SJCRH30 (cell line): Measurements from ENCODE around the gene CIBAR2. TPM values are rescaled to one million over a fixed set of nuclear protein-coding genes. Genes with fewer than 3 reads are reported as not detected.
"Not testable (repeated sequence)": the region's sequence is repeated elsewhere in the genome, so short reads cannot be mapped to it uniquely, and the experiment has no call there.

Source experiments
- DNase-seq, 2 experiments: peaks; one replicate each; pipeline ENCODE4 v3.0.0-alpha.2; 2015 to 2020
- H3K27ac ChIP-seq: fragments of 250-450 bp; sonication (Bioruptor Pico); 2 replicates; pipeline ENCODE4 v1.5.1; 2020; ENCODE audit warnings: mild to moderate bottlenecking, moderate library complexity
- H3K27me3 ChIP-seq: fragments of 250-450 bp; sonication (Bioruptor Pico); 2 replicates; pipeline ENCODE4 v1.5.1; 2020; ENCODE audit warnings: mild to moderate bottlenecking, moderate library complexity
- H3K36me3 ChIP-seq: fragments of 250-450 bp; sonication (Bioruptor Pico); 2 replicates; pipeline ENCODE4 v1.5.1; 2020; ENCODE audit warnings: mild to moderate bottlenecking, moderate library complexity
- H3K4me1 ChIP-seq: fragments of 250-450 bp; sonication (Bioruptor Pico); 2 replicates; pipeline ENCODE4 v1.5.1; 2020; ENCODE audit warnings: mild to moderate bottlenecking, moderate library complexity
- H3K4me3 ChIP-seq: fragments of 250-450 bp; sonication (Bioruptor Pico); 2 replicates; pipeline ENCODE4 v1.5.1; 2020; ENCODE audit warnings: mild to moderate bottlenecking, moderate library complexity
- H3K9me3 ChIP-seq: fragments of 250-450 bp; sonication (Bioruptor Pico); replicated peaks from 2 replicates; pipeline ENCODE4 v1.5.1; 2020; ENCODE audit warnings: mild to moderate bottlenecking, moderate library complexity
- total RNA-seq: library from RNA; depleted of rRNA; stranded (reverse); fragments of >200 nt; shearing (Covaris generic); gene quantifications from 2 replicates; pipeline ENCODE4 v1.2.3, GENCODE V29; 2014

The CIBAR2 gene
- total RNA-seq, 1 experiment from 2014 or later, result 0.04 TPM

DNA sequence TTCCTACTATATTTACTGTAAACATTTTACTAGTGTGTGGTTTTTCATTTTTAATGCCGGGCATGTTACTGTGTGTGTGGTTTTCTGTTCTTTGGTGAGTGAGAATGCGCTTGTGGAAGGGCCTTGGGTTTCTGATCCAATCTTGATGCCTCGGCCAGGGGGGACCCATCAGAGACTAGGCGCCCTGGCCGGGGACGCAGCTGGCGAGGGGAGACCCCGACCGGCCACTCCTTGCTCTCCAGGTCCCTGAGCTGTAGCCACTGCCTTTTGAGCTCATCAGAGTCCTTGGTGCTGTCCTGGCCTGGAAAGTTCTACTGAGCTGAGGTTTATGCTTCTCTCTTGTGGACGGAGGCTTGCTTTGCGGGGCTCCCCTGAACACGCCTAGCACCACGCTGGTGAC lies 47.2 kb downstream of the CIBAR2 start:
- Histone ChIP-seq H3K4me1 (no peaks in the 10 kb centered on the region), H3K4me3 (no peak overlapping the region), H3K27me3 (no peaks in the 10 kb centered on the region), H3K9me3 (no peaks in the 10 kb centered on the region), H3K27ac (no peak overlapping the region), H3K36me3 (no peaks in the 10 kb centered on the region)
- no peak for DNase-seq

DNA sequence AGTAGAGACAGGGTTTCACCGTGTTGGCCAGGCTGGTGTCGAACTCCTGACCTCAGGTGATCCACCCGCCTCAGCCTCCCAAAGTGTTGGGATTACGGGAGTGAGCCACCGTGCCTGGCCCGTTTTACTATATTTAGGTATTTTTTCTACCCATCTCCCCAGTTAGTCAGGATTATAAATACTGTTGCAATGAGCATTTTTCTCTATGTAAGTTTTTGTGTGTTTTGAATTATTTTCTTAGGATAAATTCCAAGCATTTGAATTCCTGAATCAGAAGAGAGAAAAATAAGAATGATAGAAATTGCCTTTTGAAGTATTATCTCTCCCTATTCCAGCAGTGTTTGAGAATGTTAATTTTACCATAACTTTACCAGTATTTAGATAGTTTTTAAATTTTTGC lies 48.1 kb downstream of the CIBAR2 start:
- no peaks in the 10 kb centered on the region for H3K4me1 ChIP-seq
- no peaks in the 10 kb centered on the region for H3K9me3 ChIP-seq
- no peak overlapping the region for H3K4me3 ChIP-seq
- no peak overlapping the region for H3K27ac ChIP-seq
- no peak for DNase-seq
- H3K36me3 ChIP-seq, result no peaks in the 10 kb centered on the region
- no peaks in the 10 kb centered on the region for H3K27me3 ChIP-seq

- no peak overlapping the region for H3K4me3 ChIP-seq
Measured at GRCh38 chr16:85062845-85063244, 49.4 kb downstream of the CIBAR2 start.

GRCh38 chr16:85062323-85062722 lies 49.9 kb downstream of the CIBAR2 start:
- Histone ChIP-seq H3K36me3 (no peaks in the 10 kb centered on the region), H3K9me3 (no peaks in the 10 kb centered on the region), H3K4me3 (no peak overlapping the region), H3K27ac (no peak overlapping the region), H3K4me1 (no peaks in the 10 kb centered on the region), H3K27me3 (no peaks in the 10 kb centered on the region)
- DNase-seq, result no peak

More at GRCh38 chr16:85062845-85063244, 49.4 kb downstream of the CIBAR2 start:
- Histone ChIP-seq H3K4me1 (no peaks in the 10 kb centered on the region), H3K9me3 (no peaks in the 10 kb centered on the region), H3K27ac (no peak overlapping the region), H3K27me3 (no peaks in the 10 kb centered on the region), H3K36me3 (no peaks in the 10 kb centered on the region)
- DNase-seq, result no peak

DNA sequence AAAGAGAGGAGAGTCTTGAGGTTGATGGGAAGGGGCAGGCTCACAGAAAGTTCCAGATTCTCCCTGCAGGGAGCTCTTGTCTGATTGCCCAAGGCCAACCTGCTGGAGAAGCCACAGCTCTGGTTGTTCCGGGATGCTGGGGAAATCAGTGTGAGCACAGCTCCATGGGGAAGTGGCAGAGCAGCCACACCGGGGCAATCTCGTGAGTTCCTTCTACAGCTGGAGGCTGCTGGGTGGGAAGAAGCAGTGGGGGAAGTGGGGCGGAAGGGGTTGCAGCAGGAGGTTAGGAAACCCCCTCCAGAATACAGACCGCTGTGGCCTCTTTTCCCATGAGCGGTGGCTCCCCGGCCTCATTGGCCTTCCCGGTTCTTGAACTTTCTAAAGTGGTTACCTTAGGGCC lies 50.7 kb downstream of the CIBAR2 start:
- Histone ChIP-seq H3K27ac (no peak overlapping the region), H3K4me3 (no peak overlapping the region), H3K9me3 (no peaks in the 10 kb centered on the region), H3K36me3 (no peaks in the 10 kb centered on the region), H3K4me1 (no peaks in the 10 kb centered on the region), H3K27me3 (no peaks in the 10 kb centered on the region)
- no peak for DNase-seq

- Histone ChIP-seq H3K36me3 (no peaks in the 10 kb centered on the region), H3K27me3 (no peaks in the 10 kb centered on the region), H3K27ac (no peak overlapping the region), H3K9me3 (no peaks in the 10 kb centered on the region), H3K4me1 (peaks cover 7% of the 10 kb centered on the region; the same call in 1 of the 2 replicates), H3K4me3 (no peak overlapping the region)
- no peak for DNase-seq
Measured at GRCh38 chr16:85058909-85059308, 53.4 kb downstream of the CIBAR2 start.

DNA sequence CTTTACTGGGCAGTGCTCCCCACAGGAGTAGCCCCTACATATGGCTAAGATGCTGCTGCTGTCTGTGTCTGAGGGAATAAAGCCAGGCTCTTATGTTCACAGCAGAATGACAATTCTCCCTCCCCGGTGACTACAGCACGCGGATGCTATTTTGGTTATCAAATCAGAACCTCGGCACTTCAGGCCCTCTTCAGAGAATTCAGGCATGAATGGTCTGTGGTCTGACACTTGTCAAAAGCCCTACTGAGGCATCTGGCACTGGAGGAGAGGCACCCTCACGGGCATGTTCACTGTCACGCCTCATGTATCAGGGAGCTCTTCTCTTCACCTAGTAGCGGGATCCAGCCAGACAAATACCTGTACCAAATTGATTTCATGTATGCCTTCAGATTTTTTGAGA lies 54.3 kb downstream of the CIBAR2 start:
- Histone ChIP-seq H3K9me3 (no peaks in the 10 kb centered on the region), H3K27me3 (no peaks in the 10 kb centered on the region), H3K4me3 (no peak overlapping the region), H3K27ac (no peak overlapping the region), H3K4me1 (peaks cover 7% of the 10 kb centered on the region; the same call in 1 of the 2 replicates), H3K36me3 (no peaks in the 10 kb centered on the region)
- no peak for DNase-seq

DNA sequence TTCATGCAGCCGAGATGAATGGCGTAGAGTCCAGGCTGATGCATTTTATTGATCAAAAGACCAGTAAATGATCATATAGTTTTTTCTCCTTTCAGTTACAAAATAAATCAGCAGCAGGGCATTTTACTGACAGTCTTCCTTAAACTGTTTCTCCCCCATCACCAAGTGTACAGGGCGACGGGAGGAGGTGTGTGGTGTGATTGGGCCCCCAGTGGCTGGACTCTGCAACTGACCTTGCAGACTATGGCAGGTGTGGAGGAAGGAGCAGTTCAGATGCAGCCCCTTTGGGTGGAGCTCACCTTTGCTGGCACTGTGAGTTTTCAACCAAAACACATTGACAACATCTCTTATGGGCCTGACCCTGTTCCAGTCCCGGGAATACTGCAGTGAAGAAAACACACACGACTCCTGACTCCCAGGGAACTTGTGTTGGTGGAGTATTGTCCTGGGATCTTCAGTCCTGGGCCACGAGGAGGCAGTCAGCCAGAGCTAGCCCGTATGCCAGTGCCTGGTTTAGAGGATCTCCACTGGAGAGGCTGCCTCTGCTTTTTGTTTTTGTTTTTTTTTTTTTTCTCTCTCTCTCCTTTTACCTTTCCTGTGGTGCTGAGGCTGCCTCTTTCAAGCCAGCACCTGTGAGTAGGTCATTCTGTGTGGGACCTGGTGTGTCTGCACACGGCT lies 54.9 kb downstream of the CIBAR2 start:
- no peak for DNase-seq
- no peaks in the 10 kb centered on the region for H3K27me3 ChIP-seq
- H3K9me3 ChIP-seq, result no peaks in the 10 kb centered on the region
- H3K4me3 ChIP-seq, result no peak overlapping the region
- H3K27ac ChIP-seq, result no peak overlapping the region
- peaks cover 7% of the 10 kb centered on the region; the same call in 1 of the 2 replicates for H3K4me1 ChIP-seq
- H3K36me3 ChIP-seq, result no peaks in the 10 kb centered on the region

DNA sequence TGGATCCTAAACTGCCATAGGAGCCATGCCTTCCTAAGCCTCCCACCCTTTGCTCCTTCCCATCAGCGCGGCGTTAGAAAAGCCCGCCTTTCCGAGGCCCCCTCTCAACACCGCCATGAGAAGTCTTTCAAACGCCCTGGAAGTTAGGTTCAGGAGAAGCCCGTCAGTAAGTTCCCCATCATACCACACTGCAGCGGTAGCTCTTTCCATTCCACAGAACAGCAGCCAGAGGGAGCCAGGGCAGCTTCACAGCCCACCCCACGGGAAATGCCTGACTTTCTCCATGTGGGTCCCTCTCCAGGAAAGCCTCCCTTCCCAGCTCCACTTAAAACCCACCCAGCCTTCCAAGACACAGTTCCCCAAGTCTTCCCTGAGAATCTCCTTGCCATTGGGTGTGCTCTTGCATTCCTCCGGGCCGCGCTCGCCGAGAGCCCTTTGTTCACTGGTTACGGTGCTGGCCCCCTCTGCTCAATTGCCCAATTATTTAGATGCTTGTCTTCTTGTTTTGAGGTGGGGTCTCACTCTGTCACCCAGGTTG lies 56.0 kb downstream of the CIBAR2 start:
- H3K27me3 ChIP-seq, result no peaks in the 10 kb centered on the region
- H3K36me3 ChIP-seq, result no peaks in the 10 kb centered on the region
- no peak overlapping the region for H3K4me3 ChIP-seq
- H3K4me1 ChIP-seq, result peaks cover 7% of the 10 kb centered on the region; the same call in 1 of the 2 replicates
- no peaks in the 10 kb centered on the region for H3K9me3 ChIP-seq
- H3K27ac ChIP-seq, result no peak overlapping the region
- peak in 1 of 2 experiments; percentile 26 for DNase-seq

GRCh38 chr16:85055493-85056210 lies 56.6 kb downstream of the CIBAR2 start:
- Histone ChIP-seq H3K9me3 (no peaks in the 10 kb centered on the region), H3K27ac (peak overlapping the region; percentile 19; the same call in 1 of the 2 replicates), H3K27me3 (no peaks in the 10 kb centered on the region), H3K4me3 (no peak overlapping the region; the same call in 1 of the 2 replicates), H3K4me1 (peaks cover 7% of the 10 kb centered on the region; the same call in 1 of the 2 replicates), H3K36me3 (no peaks in the 10 kb centered on the region)
- DNase-seq, result peak; percentile 34 to 56

- Histone ChIP-seq H3K9me3 (no peaks in the 10 kb centered on the region), H3K4me3 (no peak overlapping the region), H3K4me1 (peaks cover 7% of the 10 kb centered on the region; the same call in 1 of the 2 replicates), H3K27ac (no peak overlapping the region; the same call in 1 of the 2 replicates), H3K36me3 (no peaks in the 10 kb centered on the region), H3K27me3 (no peaks in the 10 kb centered on the region)
- DNase-seq, result no peak
Measured at GRCh38 chr16:85054948-85055492, 57.3 kb downstream of the CIBAR2 start.

- not testable (repeated sequence) for H3K27me3 ChIP-seq, H3K4me1 ChIP-seq, H3K9me3 ChIP-seq, H3K4me3 ChIP-seq, H3K27ac ChIP-seq, H3K36me3 ChIP-seq, DNase-seq
Measured at GRCh38 chr16:85054321-85054720, 58.0 kb downstream of the CIBAR2 start.

GRCh38 chr16:85052536-85052935 lies 59.7 kb downstream of the CIBAR2 start:
- H3K4me3 ChIP-seq, result no peak overlapping the region
- H3K36me3 ChIP-seq, result no peaks in the 10 kb centered on the region
- H3K27ac ChIP-seq, result no peak overlapping the region
- DNase-seq, result no peak
- H3K4me1 ChIP-seq, result peaks cover 7% of the 10 kb centered on the region; the same call in 1 of the 2 replicates
- no peaks in the 10 kb centered on the region for H3K27me3 ChIP-seq
- H3K9me3 ChIP-seq, result no peaks in the 10 kb centered on the region

DNA sequence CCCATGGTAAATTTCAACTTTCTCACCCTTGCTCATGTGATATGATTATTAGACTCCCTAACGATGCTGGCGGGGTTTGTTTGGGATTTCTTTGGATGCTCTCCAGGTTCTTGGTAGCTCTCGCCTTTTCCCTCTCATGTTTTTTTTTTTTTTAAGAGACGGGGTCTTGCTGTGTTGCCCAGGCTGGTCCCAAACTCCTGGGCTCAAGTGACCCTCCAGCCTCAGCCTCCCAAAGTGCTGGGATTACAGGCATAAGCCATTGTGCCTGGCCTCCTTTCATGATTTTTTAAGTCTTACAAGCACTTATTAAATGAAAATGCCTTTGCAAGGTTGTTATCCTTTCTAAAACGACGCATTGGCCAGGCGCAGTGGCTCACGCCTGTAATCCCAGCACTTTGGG lies 60.6 kb downstream of the CIBAR2 start:
- DNase-seq, result no peak
- H3K36me3 ChIP-seq, result no peaks in the 10 kb centered on the region
- no peaks in the 10 kb centered on the region for H3K9me3 ChIP-seq
- H3K27me3 ChIP-seq, result no peaks in the 10 kb centered on the region
- H3K4me1 ChIP-seq, result peaks cover 7% of the 10 kb centered on the region; the same call in 1 of the 2 replicates
- no peak overlapping the region for H3K27ac ChIP-seq
- no peak overlapping the region for H3K4me3 ChIP-seq

DNA sequence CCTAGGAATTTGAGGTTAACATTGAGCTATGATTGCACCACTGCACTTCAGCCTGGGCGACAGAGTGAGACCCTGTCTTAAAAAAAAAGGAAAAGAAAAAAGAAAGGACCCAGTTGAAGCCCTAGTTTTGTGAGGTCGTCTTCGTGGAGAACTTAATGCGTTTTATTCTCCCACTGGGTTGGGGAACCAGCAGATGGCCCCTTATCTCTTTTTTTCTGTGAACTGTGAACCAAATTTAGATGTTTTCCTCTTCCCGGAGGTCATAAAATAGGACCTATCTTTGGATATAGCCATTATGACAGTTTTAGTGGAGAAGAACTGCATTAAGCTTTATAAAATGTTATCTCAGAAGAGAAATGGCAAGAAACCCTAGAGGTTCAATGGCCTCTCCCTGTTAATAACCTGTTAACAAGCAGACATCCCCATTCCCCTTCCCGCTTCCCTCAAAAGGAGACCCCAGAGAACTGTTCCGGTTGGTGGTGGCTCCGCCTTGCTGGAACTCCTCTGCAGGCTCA lies 61.1 kb downstream of the CIBAR2 start:
- Histone ChIP-seq H3K27me3 (no peaks in the 10 kb centered on the region), H3K9me3 (no peaks in the 10 kb centered on the region), H3K27ac (no peak overlapping the region), H3K4me1 (peaks cover 6% of the 10 kb centered on the region; the same call in 1 of the 2 replicates), H3K4me3 (no peak overlapping the region), H3K36me3 (no peaks in the 10 kb centered on the region)
- no peak for DNase-seq
